H1 (cell line): ENCODE results near the gene CDK10. TPM values are rescaled to one million over a fixed set of nuclear protein-coding genes. Genes with fewer than 3 reads are reported as not detected.

Source experiments
- CTCF ChIA-PET: fragments of 300-600 bp; sonication (Branson Sonifier 250); formaldehyde crosslinking; loops from one replicate; lab custom pipeline; 2021; ENCODE audit not compliant: partially characterized antibody; lab: Charles Lee
- POLR2A ChIA-PET: fragments of 300-600 bp; sonication (Branson Sonifier 250); formaldehyde crosslinking; loops from one replicate; lab custom pipeline; 2021; ENCODE audit warnings: inconsistent platforms; ENCODE audit not compliant: partially characterized antibody; lab: Charles Lee
- DNase-seq, 2 experiments: peaks; one replicate each; pipeline versions ENCODE4 v3.0.0 to v3.0.0-alpha.2; 2010 to 2022; ENCODE audit warnings: low spot score in 2 of 2, low read depth in 1 of 2, mixed read lengths in 1 of 2
- FAIRE-seq: peaks from 2 replicates; lab custom pipeline; 2011; peaks lifted over from hg19 to GRCh38; lab: Jason Lieb, UNC
- H2AFZ ChIP-seq: 2 replicates; pipeline ENCODE4 v1.8.1; 2012; ENCODE audit warnings: low read length, inconsistent platforms
- H2AK5ac ChIP-seq: 2 replicates; pipeline ENCODE4 v1.6.1; 2013; ENCODE audit warnings: low read depth, low read length
- H2BK120ac ChIP-seq: replicated peaks from 2 replicates; pipeline ENCODE3; 2013; ENCODE audit warnings: low read depth, low read length, inconsistent platforms
- H2BK12ac ChIP-seq: 2 replicates; pipeline ENCODE4 v1.6.1; 2013; ENCODE audit warnings: low read depth, low read length
- H2BK15ac ChIP-seq: 2 replicates; pipeline ENCODE4 v1.6.1; 2013; ENCODE audit warnings: low read length
- H2BK20ac ChIP-seq: 2 replicates; pipeline ENCODE4 v1.6.1; 2013; ENCODE audit warnings: low read length
- H2BK5ac ChIP-seq: 2 replicates; pipeline ENCODE4 v1.6.1; 2013; ENCODE audit warnings: low read depth, low read length
- H3K14ac ChIP-seq: 2 replicates; pipeline ENCODE4 v1.6.1; 2013; ENCODE audit warnings: inconsistent platforms; ENCODE audit not compliant: insufficient read length
- H3K18ac ChIP-seq: 2 replicates; pipeline ENCODE4 v1.6.1; 2013; ENCODE audit warnings: low read length; ENCODE audit errors: extremely low read depth
- H3K23ac ChIP-seq: 2 replicates; pipeline ENCODE4 v1.6.1; 2013; ENCODE audit warnings: inconsistent platforms; ENCODE audit not compliant: insufficient read length
- H3K23me2 ChIP-seq: 2 replicates; pipeline ENCODE4 v1.6.1; 2013; ENCODE audit warnings: low read depth, low read length
- H3K27ac ChIP-seq: 2 replicates; pipeline ENCODE4 v1.6.1; 2011; ENCODE audit warnings: low read depth, low read length, inconsistent platforms
- H3K27me3 ChIP-seq, 4 experiments: replicated peaks in 1 of 4; 1 replicate in 1 of 4; 2 replicates in 3 of 4; pipeline versions ENCODE4 v1.6.1 to v1.8.1; 2011 to 2013; ENCODE audit warnings: low read length in 3 of 4, mild to moderate bottlenecking in 3 of 4, inconsistent platforms in 2 of 4, mixed read lengths in 2 of 4, moderate library complexity in 1 of 4; ENCODE audit not compliant: control insufficient read depth in 3 of 4, insufficient read depth in 3 of 4; ENCODE audit errors: extremely low read depth in 1 of 4
- H3K36me3 ChIP-seq, 4 experiments: 2 replicates each; pipeline versions ENCODE4 v1.6.1 to v1.8.1; 2011 to 2013; ENCODE audit warnings: mild to moderate bottlenecking in 4 of 4, low read length in 3 of 4, moderate library complexity in 2 of 4, control low read depth in 1 of 4, inconsistent platforms in 1 of 4; ENCODE audit not compliant: insufficient read depth in 4 of 4, control insufficient read depth in 2 of 4
- H3K4ac ChIP-seq: replicated peaks from 2 replicates; pipeline ENCODE3; 2013; ENCODE audit warnings: low read length, low read depth, mixed read lengths, inconsistent platforms; ENCODE audit not compliant: insufficient read length
- H3K4me1 ChIP-seq, 4 experiments: replicated peaks in 1 of 4; 1 replicate in 1 of 4; 2 replicates in 3 of 4; pipeline versions ENCODE4 v1.6.1 to v1.8.1; 2011 to 2013; ENCODE audit warnings: low read length in 3 of 4, inconsistent platforms in 2 of 4, mixed read lengths in 1 of 4; ENCODE audit not compliant: insufficient read depth in 4 of 4, control insufficient read depth in 3 of 4
- H3K4me2 ChIP-seq, 2 experiments: 2 replicates each; pipeline versions ENCODE4 v1.6.1 to v1.8.1; 2011 to 2013; ENCODE audit warnings: low read depth in 2 of 2, low read length in 2 of 2, control low read depth in 1 of 2, inconsistent platforms in 1 of 2, mild to moderate bottlenecking in 1 of 2; ENCODE audit not compliant: insufficient read depth in 1 of 2
- H3K4me3 ChIP-seq, 4 experiments: fragments of 200-600, 300-600 bp in 1 of 4; sonication (generic), shearing (Covaris generic), sonication (Bioruptor Twin) in 1 of 4; 2 replicates each; pipeline versions ENCODE4 v1.5.1 to v1.8.1; 2011 to 2016; ENCODE audit warnings: low read length in 4 of 4, low read depth in 3 of 4, control low read depth in 2 of 4, inconsistent platforms in 2 of 4, mild to moderate bottlenecking in 2 of 4, mixed read lengths in 1 of 4, moderate library complexity in 1 of 4; ENCODE audit not compliant: insufficient read depth in 2 of 4; ENCODE audit errors: extremely low read depth in 1 of 4
- H3K56ac ChIP-seq: replicated peaks from 2 replicates; pipeline ENCODE3; 2013; ENCODE audit warnings: low read depth, mild to moderate bottlenecking, mixed read lengths, low read length, inconsistent platforms; ENCODE audit not compliant: insufficient read length
- H3K79me1 ChIP-seq: 2 replicates; pipeline ENCODE4 v1.6.1; 2013; ENCODE audit warnings: low read depth, low read length, control low read depth
- H3K79me2 ChIP-seq, 2 experiments: 2 replicates each; pipeline versions ENCODE4 v1.6.1 to v1.8.1; 2012 to 2013; ENCODE audit warnings: low read length in 2 of 2, mild to moderate bottlenecking in 2 of 2, inconsistent platforms in 1 of 2; ENCODE audit not compliant: insufficient read depth in 2 of 2, control insufficient read depth in 1 of 2
- H3K9ac ChIP-seq, 4 experiments: replicated peaks in 1 of 4; 1 replicate in 1 of 4; 2 replicates in 3 of 4; pipeline versions ENCODE4 v1.6.1 to v1.8.1; 2011 to 2013; ENCODE audit warnings: low read depth in 3 of 4, low read length in 3 of 4, control low read depth in 2 of 4, mild to moderate bottlenecking in 2 of 4, moderate library complexity in 2 of 4, inconsistent platforms in 1 of 4; ENCODE audit errors: extremely low read depth in 1 of 4
- H3K9me3 ChIP-seq, 2 experiments: 2 replicates each; pipeline versions ENCODE4 v1.6.1 to v1.8.1; 2012 to 2013; ENCODE audit warnings: mild to moderate bottlenecking in 2 of 2, moderate library complexity in 2 of 2, control low read depth in 1 of 2, inconsistent platforms in 1 of 2, low read depth in 1 of 2, low read length in 1 of 2, mixed read lengths in 1 of 2; ENCODE audit not compliant: insufficient read depth in 2 of 2
- H4K20me1 ChIP-seq, 2 experiments: replicated peaks in 1 of 2; 2 replicates each; pipeline versions ENCODE3 to v1.8.1; 2011 to 2013; ENCODE audit warnings: inconsistent platforms in 2 of 2, low read length in 2 of 2, mild to moderate bottlenecking in 1 of 2; ENCODE audit not compliant: insufficient read depth in 2 of 2, control insufficient read depth in 1 of 2
- H4K5ac ChIP-seq: 2 replicates; pipeline ENCODE4 v1.6.1; 2013; ENCODE audit warnings: low read length, low read depth, mixed read lengths, inconsistent platforms; ENCODE audit not compliant: insufficient read length
- H4K8ac ChIP-seq: 2 replicates; pipeline ENCODE4 v1.8.0; 2013; ENCODE audit warnings: mild to moderate bottlenecking, moderate library complexity, low read length, inconsistent platforms; ENCODE audit not compliant: insufficient read depth; ENCODE audit errors: extremely low read depth
- H4K91ac ChIP-seq: replicated peaks from 2 replicates; pipeline ENCODE3; 2013; ENCODE audit warnings: low read length, mixed read lengths, inconsistent platforms; ENCODE audit not compliant: insufficient read length
- CREB1 ChIP-seq: IDR thresholded peaks from 2 replicates; pipeline ENCODE4 v1.6.1; 2012; ENCODE audit warnings: inconsistent platforms
- CTBP2 ChIP-seq: IDR thresholded peaks from 2 replicates; pipeline ENCODE4 v1.7.0; 2011; ENCODE audit warnings: borderline replicate concordance, mild to moderate bottlenecking, moderate library complexity, mixed read lengths, low read length; ENCODE audit not compliant: insufficient read depth, insufficient read length
- HDAC2 ChIP-seq, 2 experiments: fragments of 300-600 bp in 1 of 2; sonication (generic) in 1 of 2; IDR thresholded peaks; 2 replicates each; pipeline ENCODE4 v1.6.1; 2011 to 2012; ENCODE audit warnings: low read depth in 2 of 2, low read length in 2 of 2, mild to moderate bottlenecking in 2 of 2, moderate library complexity in 2 of 2, borderline replicate concordance in 1 of 2, inconsistent platforms in 1 of 2
- KDM1A ChIP-seq: fragments of 200-600, 300-600 bp; sonication (generic); IDR thresholded peaks from 2 replicates; pipeline ENCODE4 v1.7.1; 2016; ENCODE audit warnings: mild to moderate bottlenecking, low read length, borderline replicate concordance
- POLR2A ChIP-seq, 2 experiments: IDR thresholded peaks; 1 replicate in 1 of 2; 2 replicates in 1 of 2; pipeline ENCODE4 v1.6.1; 2011; ENCODE audit warnings: low read depth in 2 of 2, low read length in 2 of 2, mild to moderate bottlenecking in 2 of 2; ENCODE audit errors: control extremely low read depth in 1 of 2
- SIX5 ChIP-seq: IDR thresholded peaks from 2 replicates; pipeline ENCODE4 v1.6.1; 2011; ENCODE audit warnings: mild to moderate bottlenecking, low read depth, low read length
- SP2 ChIP-seq: IDR thresholded peaks from 2 replicates; pipeline ENCODE4 v1.6.1; 2012; ENCODE audit warnings: mild to moderate bottlenecking, low read length, inconsistent platforms
- SUZ12 ChIP-seq: fragments of 200-600 bp; sonication (generic); IDR thresholded peaks from 2 replicates; pipeline ENCODE4 v1.6.1; 2012; ENCODE audit warnings: mild to moderate bottlenecking, inconsistent platforms, low read length, moderate library complexity, mixed read lengths
- TAF7 ChIP-seq: optimal IDR thresholded peaks from 2 replicates; pipeline ENCODE3; 2011; ENCODE audit warnings: low read depth, mild to moderate bottlenecking, inconsistent platforms, low read length, moderate library complexity, borderline replicate concordance
- TCF12 ChIP-seq: IDR thresholded peaks from 2 replicates; pipeline ENCODE4 v1.6.1; 2011; ENCODE audit warnings: low read depth, mild to moderate bottlenecking, low read length
- TEAD4 ChIP-seq: IDR thresholded peaks from 2 replicates; pipeline ENCODE4 v1.6.1; 2012; ENCODE audit warnings: low read depth, low read length, inconsistent platforms, mixed read lengths
- ZNF274 ChIP-seq: IDR thresholded peaks from 2 replicates; pipeline ENCODE4 v1.7.0; 2012; ENCODE audit warnings: low read length, borderline replicate concordance; ENCODE audit errors: extremely low read depth
- WGBS, 2 experiments: shearing (Covaris generic) in 1 of 2; methylation state at CpG; one replicate each; pipeline versions ENCODE4 v1.1.6 to v1.1.7; 2013 to 2015; ENCODE audit warnings: low lambda C conversion rate in 2 of 2, mixed read lengths in 2 of 2, inconsistent platforms in 1 of 2, low coverage in 1 of 2, missing lambda C conversion rate in 1 of 2; ENCODE audit not compliant: insufficient replicate concordance in 2 of 2, insufficient coverage in 1 of 2, insufficient read length in 1 of 2; ENCODE audit errors: extremely low coverage in 1 of 2, missing lambda C conversion rate in 1 of 2; 5-methylcytosine and 5-hydroxymethylcytosine counted together
- polyA plus RNA-seq, 7 experiments: library from polyadenylated mRNA; depleted of rRNA in 3 of 7; stranded (reverse) in 5 of 7; unstranded in 2 of 7; fragments of >200 nt in 5 of 7; fragments of 200-250 nt in 2 of 7; gene quantifications; 1 replicate in 5 of 7; 2 replicates in 1 of 7; 4 replicates in 1 of 7; pipeline versions ENCODE4 v1.2.1 to v1.2.3, GENCODE V29; 2011 to 2013; ENCODE audit warnings: missing spikeins in 2 of 7, mixed read lengths in 2 of 7
- total RNA-seq: library from RNA; stranded (reverse); fragmentation: NEBNext Ultra II Directional; extraction: Animal tissue kit (Norgen Biotek cat#: 25700); gene quantifications from 2 replicates; pipeline ENCODE4 v1.2.1, GENCODE V29; 2021

The CDK10 gene
- total and polyA plus RNA-seq, 2 of the 8 experiments (the other 6 are each of a cell fraction or from before 2014, with no cell fraction given), result 49.5 to 83.9 TPM

DNA sequence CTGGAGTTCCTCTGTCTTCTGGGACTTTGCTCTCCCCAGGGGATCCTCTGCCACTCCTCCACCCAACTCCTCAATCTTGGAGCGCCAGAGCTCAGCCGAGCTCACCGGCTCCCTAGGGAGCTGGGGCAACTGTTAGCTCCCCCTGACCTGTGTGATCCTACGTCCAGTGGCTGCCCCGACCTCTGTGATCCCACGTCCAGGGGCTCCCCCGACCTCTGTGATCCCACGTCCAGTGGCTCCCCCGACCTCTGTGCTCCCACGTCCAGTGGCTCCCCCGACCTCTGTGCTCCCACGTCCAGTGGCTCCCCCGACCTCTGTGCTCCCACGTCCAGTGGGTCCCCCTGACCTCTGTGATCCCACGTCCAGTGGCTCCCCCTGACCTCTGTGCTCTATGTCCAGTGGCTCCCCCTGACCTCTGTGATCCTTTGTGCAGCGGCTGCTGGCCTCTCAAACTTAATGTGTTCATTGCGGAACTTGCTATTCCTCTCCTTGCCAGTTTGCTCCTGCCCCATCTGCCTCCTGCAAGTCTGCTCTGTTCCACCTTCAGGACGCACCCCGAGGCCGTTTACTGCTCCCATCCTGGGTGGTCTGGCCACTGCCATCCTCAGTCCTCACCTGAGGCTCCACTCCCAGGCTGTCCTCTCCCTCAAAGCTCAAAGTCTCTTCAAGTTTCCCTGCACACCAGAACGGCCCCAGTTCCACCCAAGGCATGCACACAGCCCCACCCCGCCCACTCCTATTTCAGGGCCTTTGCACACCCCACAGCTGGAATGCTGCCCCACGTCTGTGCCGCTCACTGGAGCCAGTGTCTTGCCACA, 31.4 kb downstream of the CDK10 start:
- H3K9ac ChIP-seq, result no peak overlapping the region
- no peak overlapping the region for H3K27ac ChIP-seq
- no peak overlapping the region for H2AFZ ChIP-seq
- H3K4me2 ChIP-seq, result no peak overlapping the region
- no peak overlapping the region for H2BK20ac ChIP-seq
- H3K18ac ChIP-seq, result no peak overlapping the region
- FAIRE-seq (no peak), DNase-seq (no peak)
- H3K9me3 ChIP-seq, result no peaks in the 10 kb centered on the region
- ChIA-PET CTCF (interaction anchor here (0.8 to 1.2 kb wide), 4 partner anchors 12 to 145 kb away, joined by 3 to 5 read pairs (median 3); no protein-coding TSS in a partner anchor), POLR2A (interaction anchor here (0.6 to 16.7 kb wide), 9 partner anchors 9 to 155 kb away, joined by 3 to 193 read pairs (median 9); partner anchors contain the start of genes SPIRE2 and TCF25)
- no peak overlapping the region for H2AK5ac ChIP-seq
- no peak overlapping the region for H2BK12ac ChIP-seq
- H2BK5ac ChIP-seq, result no peak overlapping the region
- peaks cover 14% of the 10 kb centered on the region for H3K23me2 ChIP-seq
- no peak overlapping the region for H4K5ac ChIP-seq
- H4K8ac ChIP-seq, result no peak overlapping the region
- peaks cover 15 to 25% of the 10 kb centered on the region in 2 experiments for H4K20me1 ChIP-seq
- no peaks in the 10 kb centered on the region for H3K79me2 ChIP-seq
- H3K4me3 ChIP-seq, result no peak overlapping the region
- no peak overlapping the region for H2BK15ac ChIP-seq
- no peak overlapping the region for H3K23ac ChIP-seq
- H3K4ac ChIP-seq, result no peak overlapping the region
- H3K27me3 ChIP-seq, result peaks cover 6 to 37% (median 30%) of the 10 kb centered on the region in 4 experiments
- WGBS, 2 experiments, result 91% methylated on average over 23 of the region's 24 CpGs; no CpG with 5 or more reads in 1 of the 2 experiments
- peaks cover 0 to 10% (median 5%) of the 10 kb centered on the region in 4 experiments; a peak in 3 of 8 replicates for H3K36me3 ChIP-seq
- no peak overlapping the region for H2BK120ac ChIP-seq
- no peak overlapping the region for H3K14ac ChIP-seq
- no peak overlapping the region for H4K91ac ChIP-seq
- no peak overlapping the region for H3K56ac ChIP-seq
- H3K79me1 ChIP-seq, result 0 out of 2 replicates have a peak, but pooled peaks cover 2% of the 10 kb centered on the region
- H3K4me1 ChIP-seq, result peaks cover 0 to 12% (median 9%) of the 10 kb centered on the region in 4 experiments; a peak in 5 of 7 replicates
- TF ChIP-seq TAF7, result no peak
- TF ChIP-seq TCF12, result no peak
- no peak for TF ChIP-seq SUZ12
- TF ChIP-seq CTBP2, result no peak
- no peak for TF ChIP-seq HDAC2 (IDR thresholded peaks at IDR 0.05; ENCODE audit: borderline replicate concordance in 1 of 2, low read depth in 2 of 2, low read length in 2 of 2)
- TF ChIP-seq POLR2A (IDR thresholded peaks at IDR 0.05; ENCODE audit: control extremely low read depth in 1 of 2, low read depth in 2 of 2, low read length in 2 of 2), result no peak
- TF ChIP-seq CREB1, result no peak
- no peak for TF ChIP-seq SP2
- TF ChIP-seq SIX5, result no peak
- TF ChIP-seq KDM1A, result no peak
- no peak for TF ChIP-seq TEAD4
- TF ChIP-seq ZNF274, result no peak
